Endothelial cell of umbilical vein (primary cell): Measurements from ENCODE around the gene TNFSF18. TPM values are rescaled to one million over a fixed set of nuclear protein-coding genes. Genes with fewer than 3 reads are reported as not detected.
A peak's percentile ranks its signal among the peaks of the same experiment; 100 is the strongest.

ENCODE experiments used
- BruUV-seq: library from RNA; stranded (reverse); fragments of 400-500 nt; replicated peaks from 2 replicates; lab custom pipeline; 2021; lab: Mats Ljungman, UMichigan
- CTCF ChIA-PET: fragments of 300-600, 350-600 bp; sonication (Branson Sonifier 250); formaldehyde crosslinking; loops from one replicate; lab custom pipeline; 2021; ENCODE audit warnings: antibody characterized with exemption, inconsistent platforms; lab: Charles Lee
- POLR2A ChIA-PET: fragments of 300-600, 350-600 bp; sonication (Branson Sonifier 250); formaldehyde crosslinking; loops from one replicate; lab custom pipeline; 2021; ENCODE audit warnings: antibody characterized with exemption, inconsistent platforms; lab: Charles Lee
- DNase-seq: peaks from one replicate; pipeline ENCODE4 v3.0.0-alpha.2; 2011; ENCODE audit warnings: low read depth, low spot score
- FAIRE-seq: peaks from 2 replicates; lab custom pipeline; 2011; peaks lifted over from hg19 to GRCh38; lab: Jason Lieb, UNC
- H2AFZ ChIP-seq: 2 replicates; pipeline ENCODE4 v1.6.0; 2012; ENCODE audit warnings: low read depth, low read length, control low read depth, inconsistent platforms
- H3K27ac ChIP-seq: 2 replicates; pipeline ENCODE4 v1.5.1; 2011; ENCODE audit warnings: low read depth, mild to moderate bottlenecking, control low read depth, low read length, moderate library complexity; ENCODE audit not compliant: insufficient read depth
- H3K27me3 ChIP-seq, 2 experiments: 2 replicates each; pipeline versions ENCODE4 v1.6.0 to v1.6.1; 2011; ENCODE audit warnings: low read length in 2 of 2, mixed read lengths in 1 of 2; ENCODE audit not compliant: control insufficient read depth in 2 of 2, insufficient read depth in 2 of 2
- H3K36me3 ChIP-seq, 2 experiments: 2 replicates in 1 of 2; 3 replicates in 1 of 2; pipeline ENCODE4 v1.5.1; 2011; ENCODE audit warnings: low read length in 2 of 2, mild to moderate bottlenecking in 1 of 2, moderate library complexity in 1 of 2; ENCODE audit not compliant: control insufficient read depth in 2 of 2, insufficient read depth in 2 of 2; ENCODE audit errors: extremely low read depth in 1 of 2
- H3K4me1 ChIP-seq: 3 replicates; pipeline ENCODE4 v1.5.1; 2011; ENCODE audit warnings: mild to moderate bottlenecking, low read length; ENCODE audit not compliant: control insufficient read depth, insufficient read depth; ENCODE audit errors: extremely low read depth
- H3K4me2 ChIP-seq: 2 replicates; pipeline ENCODE4 v1.6.1; 2011; ENCODE audit warnings: low read length, control low read depth, mixed read lengths; ENCODE audit not compliant: insufficient read depth
- H3K4me3 ChIP-seq, 3 experiments: fragments of 200-600 bp in 1 of 3; sonication (generic), shearing (Covaris generic) in 1 of 3; replicated peaks in 1 of 3; 2 replicates each; pipeline ENCODE4 v1.5.1; 2011 to 2016; ENCODE audit warnings: control low read depth in 3 of 3, low read length in 3 of 3, mild to moderate bottlenecking in 2 of 3, inconsistent platforms in 1 of 3, low read depth in 1 of 3, moderate library complexity in 1 of 3; ENCODE audit not compliant: insufficient read depth in 1 of 3
- H3K79me2 ChIP-seq: 2 replicates; pipeline ENCODE4 v1.6.0; 2012; ENCODE audit warnings: low read length, inconsistent platforms; ENCODE audit not compliant: control insufficient read depth, insufficient read depth
- H3K9ac ChIP-seq: replicated peaks from 2 replicates; pipeline ENCODE3; 2011; ENCODE audit warnings: low read length, control low read depth; ENCODE audit not compliant: insufficient read depth; ENCODE audit errors: extremely low read depth
- H3K9me1 ChIP-seq: replicated peaks from 3 replicates; pipeline ENCODE4 v1.6.0; 2011; ENCODE audit warnings: mild to moderate bottlenecking, low read length; ENCODE audit not compliant: control insufficient read depth, insufficient read depth; ENCODE audit errors: extremely low read depth
- H3K9me3 ChIP-seq: replicated peaks from 2 replicates; pipeline ENCODE4 v1.5.1; 2012; ENCODE audit warnings: low read length, inconsistent platforms; ENCODE audit not compliant: control insufficient read depth, insufficient read depth
- H4K20me1 ChIP-seq: replicated peaks from 2 replicates; pipeline ENCODE3; 2011; ENCODE audit warnings: mild to moderate bottlenecking, low read length; ENCODE audit not compliant: control insufficient read depth, insufficient read depth; ENCODE audit errors: extremely low read depth
- CTCF ChIP-seq, 2 donors: IDR thresholded peaks; 1 replicate in 1 of 2; 2 replicates in 1 of 2; pipeline ENCODE4 v1.5.1; 2011; ENCODE audit warnings: low read length in 2 of 2, mild to moderate bottlenecking in 2 of 2, moderate library complexity in 2 of 2, control low read depth in 1 of 2, inconsistent platforms in 1 of 2, low read depth in 1 of 2; ENCODE audit not compliant: insufficient read depth in 1 of 2; ENCODE audit errors: extremely low read depth in 1 of 2
- EZH2 ChIP-seq: IDR thresholded peaks from 2 replicates; pipeline ENCODE4 v1.6.1; 2012; ENCODE audit warnings: borderline replicate concordance, low read depth, mild to moderate bottlenecking, moderate library complexity, low read length, inconsistent platforms; ENCODE audit not compliant: severe bottlenecking
- FOS ChIP-seq: IDR thresholded peaks from 2 replicates; pipeline ENCODE4 v1.6.1; 2011; ENCODE audit warnings: mild to moderate bottlenecking, low read length, moderate library complexity, borderline replicate concordance; ENCODE audit not compliant: insufficient read depth
- GATA2 ChIP-seq: IDR thresholded peaks from 2 replicates; pipeline ENCODE4 v1.7.0; 2011; ENCODE audit warnings: low read depth, mild to moderate bottlenecking, moderate library complexity, mixed read lengths, low read length; ENCODE audit not compliant: insufficient read length, insufficient read depth
- JUN ChIP-seq: IDR thresholded peaks from 2 replicates; pipeline ENCODE4 v1.6.1; 2011; ENCODE audit warnings: borderline replicate concordance, low read depth; ENCODE audit not compliant: insufficient read length, insufficient read depth
- MAX ChIP-seq: IDR thresholded peaks from 2 replicates; pipeline ENCODE4 v1.6.1; 2011; ENCODE audit not compliant: insufficient read depth, insufficient read length
- MYC ChIP-seq: IDR thresholded peaks from one replicate; pipeline ENCODE4 v1.6.1; 2011; ENCODE audit warnings: mild to moderate bottlenecking, low read depth, low read length
- POLR2A ChIP-seq: IDR thresholded peaks from 2 replicates; pipeline ENCODE4 v1.6.1; 2012; ENCODE audit warnings: low read depth, mild to moderate bottlenecking, control low read depth, low read length
- POLR2AphosphoS5 ChIP-seq: IDR thresholded peaks from 2 replicates; pipeline ENCODE4 v1.6.1; 2012; ENCODE audit warnings: low read depth, mild to moderate bottlenecking, control low read depth, low read length, moderate library complexity; ENCODE audit not compliant: insufficient read depth
- dilution Hi-C: fragments of 300-500 bp; cut with MboI; formaldehyde crosslinking; loops from one replicate; pipeline ENCODE4 v1.15.0; 2019; ENCODE audit warnings: low sequenced_read_pairs; ENCODE audit not compliant: extremely low pct_ligation_motif_present
- intact Hi-C: fragments of 100-400 bp; cut with micrococcal nuclease; formaldehyde crosslinking; loops from one replicate; pipeline ENCODE4 v1.10.0; 2022
- polyA plus RNA-seq, 4 experiments: library from polyadenylated mRNA; depleted of rRNA in 3 of 4; stranded (reverse) in 3 of 4; unstranded in 1 of 4; fragments of >200 nt; gene quantifications; 2 replicates each; pipeline versions ENCODE4 v1.2.1 to v1.2.3, GENCODE V29; 2011 to 2012; ENCODE audit warnings: missing spikeins in 1 of 4
- total RNA-seq: library from RNA; stranded (reverse); gene quantifications from 2 replicates; pipeline ENCODE4 v1.2.3, GENCODE V29; 2021

Gene TNFSF18
- total and polyA plus RNA-seq, 2 donors (not counting 3 experiments of a cell fraction or from before 2014, with no cell fraction given): 15.3 to 39.4 TPM

- intact Hi-C loops: no loop called here
- BruUV-seq: no TSS peak
- H2AFZ ChIP-seq: peak overlapping the region; percentile 36
Measured at GRCh38 chr1:172999349-172999748, 51.4 kb downstream of the TNFSF18 start.

More at GRCh38 chr1:172999349-172999748, 51.4 kb downstream of the TNFSF18 start:
- no peaks in the 10 kb centered on the region for H3K9me1 ChIP-seq
- H3K4me1 ChIP-seq: no peaks in the 10 kb centered on the region
- H3K36me3 ChIP-seq: no peaks in the 10 kb centered on the region
- no peak overlapping the region for H3K27ac ChIP-seq
- POLR2A ChIA-PET: no interaction called here
- TF ChIP-seq EZH2 (no peak), FOS (no peak), CTCF (IDR thresholded peaks at IDR 0.05; ENCODE audit: extremely low read depth in 1 of 2, insufficient read depth in 1 of 2, low read depth in 1 of 2, low read length in 2 of 2) (no peak), MAX (no peak), GATA2 (no peak), JUN (no peak), POLR2AphosphoS5 (no peak), MYC (no peak), POLR2A (no peak)
- dilution Hi-C loops: no loop called here
- FAIRE-seq: no peak
- H4K20me1 ChIP-seq: no peaks in the 10 kb centered on the region
- H3K79me2 ChIP-seq: no peaks in the 10 kb centered on the region
- H3K4me2 ChIP-seq: no peak overlapping the region
- no peak for DNase-seq
- H3K9me3 ChIP-seq: peaks cover 4% of the 10 kb centered on the region
- H3K27me3 ChIP-seq: no peaks in the 10 kb centered on the region
- CTCF ChIA-PET: no interaction called here
- no peak overlapping the region for H3K4me3 ChIP-seq
- H3K9ac ChIP-seq: no peak overlapping the region
